CD14-positive monocyte (primary cell): Measurements from ENCODE around the gene ZNF212. TPM values are rescaled to one million over a fixed set of nuclear protein-coding genes. Genes with fewer than 3 reads are reported as not detected.

ENCODE experiments used
- DNase-seq, 3 donors: peaks; one replicate each; pipeline ENCODE4 v3.0.0-alpha.2; 2011 to 2022
- H2AFZ ChIP-seq: 2 replicates; pipeline ENCODE4 v1.6.0; 2012; ENCODE audit warnings: mild to moderate bottlenecking, low read depth, low read length, inconsistent platforms; ENCODE audit not compliant: insufficient read depth, poor library complexity, severe bottlenecking
- H3K27ac ChIP-seq, 2 donors: 1 replicate in 1 of 2; 2 replicates in 1 of 2; pipeline ENCODE4 v1.5.1; 2012 to 2013; ENCODE audit warnings: low read length in 2 of 2, control low read depth in 1 of 2, inconsistent platforms in 1 of 2, low read depth in 1 of 2, mild to moderate bottlenecking in 1 of 2
- H3K27me3 ChIP-seq, 2 donors: one replicate each; pipeline versions ENCODE4 v1.6.0 to v1.6.1; 2011 to 2013; ENCODE audit warnings: low read length in 2 of 2; ENCODE audit not compliant: control insufficient read depth in 2 of 2, insufficient read depth in 2 of 2
- H3K36me3 ChIP-seq, 2 donors: replicated peaks in 1 of 2; 1 replicate in 1 of 2; 2 replicates in 1 of 2; pipeline versions ENCODE4 v1.5.1 to v1.6.1; 2012 to 2013; ENCODE audit warnings: low read length in 2 of 2, control low read depth in 1 of 2, inconsistent platforms in 1 of 2, mild to moderate bottlenecking in 1 of 2; ENCODE audit not compliant: insufficient read depth in 2 of 2, control insufficient read depth in 1 of 2
- H3K4me1 ChIP-seq, 2 donors: 1 replicate in 1 of 2; 2 replicates in 1 of 2; pipeline versions ENCODE4 v1.5.1 to v1.6.1; 2012 to 2013; ENCODE audit warnings: low read length in 2 of 2, control low read depth in 1 of 2, inconsistent platforms in 1 of 2, mild to moderate bottlenecking in 1 of 2, moderate library complexity in 1 of 2; ENCODE audit not compliant: insufficient read depth in 2 of 2, control insufficient read depth in 1 of 2
- H3K4me2 ChIP-seq: replicated peaks from 2 replicates; pipeline ENCODE3; 2012; ENCODE audit warnings: low read length, moderate library complexity, mild to moderate bottlenecking; ENCODE audit not compliant: poor library complexity, severe bottlenecking; ENCODE audit errors: extremely low read depth
- H3K4me3 ChIP-seq, 3 experiments: fragments of 200-600 bp in 1 of 3; sonication (generic) in 1 of 3; replicated peaks in 1 of 3; 1 replicate in 2 of 3; 2 replicates in 1 of 3; pipeline ENCODE4 v1.5.1; 2011 to 2013; ENCODE audit warnings: low read length in 3 of 3, mild to moderate bottlenecking in 3 of 3, control low read depth in 2 of 3, low read depth in 2 of 3, inconsistent platforms in 1 of 3, moderate library complexity in 1 of 3
- H3K79me2 ChIP-seq: 2 replicates; pipeline ENCODE4 v1.6.0; 2012; ENCODE audit warnings: mild to moderate bottlenecking, control low read depth, inconsistent platforms, low read length, moderate library complexity; ENCODE audit not compliant: insufficient read depth
- H3K9ac ChIP-seq: 2 replicates; pipeline ENCODE4 v1.6.0; 2017; ENCODE audit warnings: low read length, mild to moderate bottlenecking; ENCODE audit not compliant: insufficient read depth, poor library complexity, severe bottlenecking
- H3K9me3 ChIP-seq, 2 donors: replicated peaks in 1 of 2; 1 replicate in 1 of 2; 2 replicates in 1 of 2; pipeline versions ENCODE4 v1.5.1 to v1.6.1; 2012 to 2013; ENCODE audit warnings: low read length in 2 of 2, control low read depth in 1 of 2; ENCODE audit not compliant: control insufficient read depth in 1 of 2, insufficient read depth in 1 of 2
- H4K20me1 ChIP-seq: 2 replicates; pipeline ENCODE4 v1.6.0; 2012; ENCODE audit warnings: mild to moderate bottlenecking, low read length, control low read depth, moderate library complexity; ENCODE audit not compliant: insufficient read depth
- H3K27ac Mint-ChIP-seq, 7 donors: one replicate each; pipeline ENCODE4 v1.8.0; 2020; ENCODE audit warnings: mild to moderate bottlenecking in 7 of 7, mixed read lengths in 7 of 7, moderate library complexity in 6 of 7, inconsistent platforms in 2 of 7
- H3K27me3 Mint-ChIP-seq, 3 donors: one replicate each; pipeline ENCODE4 v1.8.0; 2021 to 2022; ENCODE audit warnings: low read depth in 3 of 3, mild to moderate bottlenecking in 3 of 3, mixed read lengths in 3 of 3, moderate library complexity in 3 of 3, inconsistent platforms in 1 of 3
- H3K36me3 Mint-ChIP-seq, 2 donors: one replicate each; pipeline ENCODE4 v1.8.0; 2020; ENCODE audit warnings: mixed read lengths in 2 of 2, inconsistent platforms in 1 of 2, mild to moderate bottlenecking in 1 of 2
- H3K4me1 Mint-ChIP-seq: one replicate; pipeline ENCODE4 v1.8.0; 2020; ENCODE audit warnings: mild to moderate bottlenecking, mixed read lengths
- H3K4me3 Mint-ChIP-seq, 2 donors: one replicate each; pipeline ENCODE4 v1.8.0; 2020; ENCODE audit warnings: mild to moderate bottlenecking in 2 of 2, mixed read lengths in 2 of 2, moderate library complexity in 1 of 2
- H3K9me3 Mint-ChIP-seq, 7 donors: one replicate each; pipeline ENCODE4 v1.8.0; 2020 to 2022; ENCODE audit warnings: mixed read lengths in 7 of 7, mild to moderate bottlenecking in 6 of 7, moderate library complexity in 6 of 7, inconsistent platforms in 2 of 7
- WGBS: methylation state at CpG from one replicate; pipeline ENCODE4 v1.1.5; 2013; ENCODE audit warnings: missing lambda C conversion rate; ENCODE audit not compliant: insufficient coverage; 5-methylcytosine and 5-hydroxymethylcytosine counted together
- intact Hi-C, 2 donors: fragments of 100-400 bp; cut with micrococcal nuclease; formaldehyde crosslinking; loops; one replicate each; pipeline versions ENCODE4 v1.15.0 to v1.15.1; 2023
- polyA plus RNA-seq, 3 donors: library from polyadenylated mRNA; depleted of rRNA in 1 of 3; unstranded in 2 of 3; stranded (reverse) in 1 of 3; fragments of 300-500 nt in 2 of 3; fragments of >200 nt in 1 of 3; fragmentation: Illumina TruSeq in 2 of 3; gene quantifications; 1 replicate in 2 of 3; 2 replicates in 1 of 3; pipeline ENCODE4 v1.2.3, GENCODE V29; 2012 to 2021
- TF ChIP-seq, protein P1 (sequence below): fragments of 200-600 bp; IDR thresholded peaks from one replicate; pipeline ENCODE4 v1.8.0; 2022; ENCODE audit warnings: antibody characterized with exemption, mild to moderate bottlenecking

ZNF212 gene
- polyA plus RNA-seq, 3 donors, result 1.6 to 5.9 (median 2.3) TPM

DNA sequence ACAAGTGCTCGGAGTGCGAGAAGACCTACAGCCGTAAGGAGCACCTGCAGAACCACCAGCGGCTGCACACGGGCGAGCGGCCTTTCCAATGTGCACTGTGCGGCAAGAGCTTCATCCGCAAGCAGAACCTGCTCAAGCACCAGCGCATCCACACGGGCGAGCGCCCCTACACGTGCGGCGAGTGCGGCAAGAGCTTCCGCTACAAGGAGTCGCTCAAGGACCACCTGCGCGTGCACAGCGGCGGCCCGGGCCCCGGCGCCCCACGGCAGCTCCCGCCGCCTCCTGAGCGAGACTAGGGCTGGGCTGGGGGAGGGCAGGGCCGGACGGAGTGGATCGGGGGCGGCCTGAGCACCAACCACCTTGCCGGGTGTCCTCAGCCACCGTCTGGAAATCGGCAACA lies 15.1 kb upstream of the ZNF212 start:
- Histone ChIP-seq H3K27ac (no peak overlapping the region), H2AFZ (no peak overlapping the region), H3K79me2 (no peaks in the 10 kb centered on the region), H3K4me2 (no peak overlapping the region), H3K9me3 (peaks cover 0 to 8% of the 10 kb centered on the region in 2 donors), H3K4me1 (no peaks in the 10 kb centered on the region), H3K9ac (no peak overlapping the region), H3K27me3 (no peaks in the 10 kb centered on the region), H4K20me1 (no peaks in the 10 kb centered on the region), H3K36me3 (peaks cover 30 to 48% of the 10 kb centered on the region in 2 donors), H3K4me3 (no peak overlapping the region)
- intact Hi-C loops, result no loop called here
- TF ChIP-seq, protein P1, sequence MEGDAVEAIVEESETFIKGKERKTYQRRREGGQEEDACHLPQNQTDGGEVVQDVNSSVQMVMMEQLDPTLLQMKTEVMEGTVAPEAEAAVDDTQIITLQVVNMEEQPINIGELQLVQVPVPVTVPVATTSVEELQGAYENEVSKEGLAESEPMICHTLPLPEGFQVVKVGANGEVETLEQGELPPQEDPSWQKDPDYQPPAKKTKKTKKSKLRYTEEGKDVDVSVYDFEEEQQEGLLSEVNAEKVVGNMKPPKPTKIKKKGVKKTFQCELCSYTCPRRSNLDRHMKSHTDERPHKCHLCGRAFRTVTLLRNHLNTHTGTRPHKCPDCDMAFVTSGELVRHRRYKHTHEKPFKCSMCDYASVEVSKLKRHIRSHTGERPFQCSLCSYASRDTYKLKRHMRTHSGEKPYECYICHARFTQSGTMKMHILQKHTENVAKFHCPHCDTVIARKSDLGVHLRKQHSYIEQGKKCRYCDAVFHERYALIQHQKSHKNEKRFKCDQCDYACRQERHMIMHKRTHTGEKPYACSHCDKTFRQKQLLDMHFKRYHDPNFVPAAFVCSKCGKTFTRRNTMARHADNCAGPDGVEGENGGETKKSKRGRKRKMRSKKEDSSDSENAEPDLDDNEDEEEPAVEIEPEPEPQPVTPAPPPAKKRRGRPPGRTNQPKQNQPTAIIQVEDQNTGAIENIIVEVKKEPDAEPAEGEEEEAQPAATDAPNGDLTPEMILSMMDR, result no peak
- 98% methylated on average over 37 of the region's 37 CpGs for WGBS
- peaks cover under 1 to 2% (median 2%) of the 10 kb centered on the region in 3 donors for H3K27me3 Mint-ChIP-seq
- peaks cover 47 to 66% of the 10 kb centered on the region in 2 donors for H3K36me3 Mint-ChIP-seq
- peaks cover 3% of the 10 kb centered on the region for H3K4me1 Mint-ChIP-seq
- peak overlapping the region in 1 of 7 donors; percentile 48 for H3K27ac Mint-ChIP-seq
- H3K4me3 Mint-ChIP-seq, result no peak overlapping the region
- DNase-seq, result no peak
- peaks cover 0 to 16% (median 4%) of the 10 kb centered on the region in 7 donors for H3K9me3 Mint-ChIP-seq

DNA sequence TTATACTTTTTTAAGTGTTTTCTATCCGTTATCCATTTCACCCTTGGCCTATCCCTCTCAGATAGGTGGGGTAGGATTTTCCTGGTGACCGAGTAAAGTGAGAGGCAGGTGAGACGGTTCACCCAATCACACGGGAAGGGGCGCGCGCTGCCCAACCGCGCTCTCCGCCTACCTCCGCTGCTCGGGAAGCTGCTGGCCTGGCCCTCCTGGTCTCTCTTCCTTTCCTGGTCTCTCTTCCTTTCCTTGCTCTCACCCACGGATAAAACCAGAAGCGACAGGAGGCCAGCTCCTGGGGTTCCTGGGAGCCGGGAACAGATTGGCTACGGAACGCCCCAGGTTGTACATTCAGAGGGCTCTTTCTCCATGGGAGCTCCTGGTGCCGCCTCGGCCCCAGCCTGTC lies 14.3 kb upstream of the ZNF212 start:
- Histone ChIP-seq H3K79me2 (no peaks in the 10 kb centered on the region), H3K9ac (no peak overlapping the region), H4K20me1 (no peaks in the 10 kb centered on the region), H3K9me3 (peaks cover 0 to 8% of the 10 kb centered on the region in 2 donors), H3K36me3 (peaks cover 30 to 41% of the 10 kb centered on the region in 2 donors), H3K27me3 (no peaks in the 10 kb centered on the region), H2AFZ (no peak overlapping the region), H3K4me1 (no peaks in the 10 kb centered on the region), H3K4me3 (no peak overlapping the region), H3K27ac (no peak overlapping the region), H3K4me2 (no peak overlapping the region)
- Mint-ChIP-seq H3K9me3 (peaks cover 0 to 13% (median 4%) of the 10 kb centered on the region in 7 donors), H3K4me1 (peaks cover 3% of the 10 kb centered on the region), H3K27me3 (peaks cover 2 to 6% (median 6%) of the 10 kb centered on the region in 3 donors), H3K27ac (no peak overlapping the region), H3K36me3 (peaks cover 41 to 59% of the 10 kb centered on the region in 2 donors), H3K4me3 (no peak overlapping the region)
- WGBS, result 97% methylated on average over 13 of the region's 19 CpGs
- intact Hi-C loops, result no loop called here
- TF ChIP-seq, protein P1, result no peak
- no peak for DNase-seq
